HepG2 (cell line): ENCODE results near the gene NEDD4L. TPM values are rescaled to one million over a fixed set of nuclear protein-coding genes. Genes with fewer than 3 reads are reported as not detected.

Source experiments
- FOXK1 ChIP-seq: sonication (generic); formaldehyde crosslinking; IDR thresholded peaks from 2 replicates; pipeline ENCODE4 v1.4.0; 2020; ENCODE audit warnings: low read depth, missing genetic modification reagents, borderline replicate concordance
- LCORL ChIP-seq, 2 experiments: fragments of 450-650 bp in 1 of 2; sonication (generic) in 1 of 2; formaldehyde crosslinking in 1 of 2; IDR thresholded peaks; 2 replicates each; pipeline versions ENCODE4 v1.5.0 to v1.6.1; 2017 to 2020; ENCODE audit warnings: antibody characterized with exemption in 1 of 2, missing genetic modification reagents in 1 of 2
- NPAS2 ChIP-seq: sonication (generic); formaldehyde crosslinking; IDR thresholded peaks from 2 replicates; pipeline ENCODE4 v1.8.0; 2022; ENCODE audit warnings: mild to moderate bottlenecking, missing genetic modification reagents, borderline replicate concordance
- SIN3A ChIP-seq: IDR thresholded peaks from 2 replicates; pipeline ENCODE4 v1.6.1; 2011; ENCODE audit warnings: low read depth, mild to moderate bottlenecking, control low read depth, low read length, borderline replicate concordance
- ZNF501 ChIP-seq: sonication (generic); formaldehyde crosslinking; IDR thresholded peaks from 2 replicates; pipeline ENCODE4 v1.5.1; 2020; ENCODE audit warnings: mild to moderate bottlenecking, moderate library complexity, missing genetic modification reagents
- ZNF564 ChIP-seq: sonication (generic); formaldehyde crosslinking; IDR thresholded peaks from 2 replicates; pipeline ENCODE4 v1.8.1; 2023; ENCODE audit warnings: mild to moderate bottlenecking, missing genetic modification reagents
- ZNF746 ChIP-seq: sonication (generic); formaldehyde crosslinking; IDR thresholded peaks from 2 replicates; pipeline ENCODE4 v1.8.0; 2022; ENCODE audit warnings: mild to moderate bottlenecking, missing genetic modification reagents
- ZSCAN9 ChIP-seq: IDR thresholded peaks from 2 replicates; pipeline ENCODE4 v1.6.1; 2016; ENCODE audit warnings: borderline replicate concordance
- polyA plus RNA-seq, 8 experiments: library from polyadenylated mRNA; depleted of rRNA in 3 of 8; stranded (reverse) in 7 of 8; unstranded in 1 of 8; fragments of >200 nt; fragmentation: Illumina TruSeq in 4 of 8; extraction: Trizol in 4 of 8; gene quantifications; 2 replicates each; pipeline versions ENCODE4 v1.2.1 to v1.2.3, GENCODE V29; 2011 to 2016; ENCODE audit warnings: low read depth in 4 of 8, missing spikeins in 1 of 8, mixed read lengths in 1 of 8; ENCODE audit not compliant: insufficient read depth in 1 of 8
- total RNA-seq, 5 experiments: library from RNA; depleted of rRNA; stranded (reverse); fragments of >200 nt; fragmentation: Illumina TruSeq; extraction: Trizol; gene quantifications; 2 replicates each; pipeline ENCODE4 v1.2.3, GENCODE V29; 2016; ENCODE audit warnings: low read depth in 1 of 5
- TF ChIP-seq, protein P1 (sequence below), 2 experiments: fragments of 450-650 bp in 1 of 2; sonication (generic) in 1 of 2; formaldehyde crosslinking in 1 of 2; IDR thresholded peaks; 2 replicates each; pipeline versions ENCODE4 v1.6.1 to v1.8.0; 2016 to 2022; ENCODE audit warnings: antibody characterized with exemption in 1 of 2, mild to moderate bottlenecking in 1 of 2, missing genetic modification reagents in 1 of 2
- TF ChIP-seq, protein P2 (sequence below): sonication (generic); formaldehyde crosslinking; IDR thresholded peaks from 2 replicates; pipeline ENCODE4 v1.4.0; 2020; ENCODE audit warnings: missing genetic modification reagents
- TF ChIP-seq, protein P3 (sequence below): sonication (generic); formaldehyde crosslinking; IDR thresholded peaks from 2 replicates; pipeline ENCODE4 v1.4.0; 2020; ENCODE audit warnings: missing genetic modification reagents, mild to moderate bottlenecking, borderline replicate concordance
- TF ChIP-seq, protein P4 (sequence below): sonication (generic); formaldehyde crosslinking; IDR thresholded peaks from 2 replicates; pipeline ENCODE4 v1.4.0; 2020; ENCODE audit warnings: mild to moderate bottlenecking, low read depth, missing genetic modification reagents

NEDD4L gene
- total and polyA plus RNA-seq, 2 of the 13 experiments (the other 11 are each of a cell fraction or from before 2014, with no cell fraction given): 168 to 390 TPM

DNA sequence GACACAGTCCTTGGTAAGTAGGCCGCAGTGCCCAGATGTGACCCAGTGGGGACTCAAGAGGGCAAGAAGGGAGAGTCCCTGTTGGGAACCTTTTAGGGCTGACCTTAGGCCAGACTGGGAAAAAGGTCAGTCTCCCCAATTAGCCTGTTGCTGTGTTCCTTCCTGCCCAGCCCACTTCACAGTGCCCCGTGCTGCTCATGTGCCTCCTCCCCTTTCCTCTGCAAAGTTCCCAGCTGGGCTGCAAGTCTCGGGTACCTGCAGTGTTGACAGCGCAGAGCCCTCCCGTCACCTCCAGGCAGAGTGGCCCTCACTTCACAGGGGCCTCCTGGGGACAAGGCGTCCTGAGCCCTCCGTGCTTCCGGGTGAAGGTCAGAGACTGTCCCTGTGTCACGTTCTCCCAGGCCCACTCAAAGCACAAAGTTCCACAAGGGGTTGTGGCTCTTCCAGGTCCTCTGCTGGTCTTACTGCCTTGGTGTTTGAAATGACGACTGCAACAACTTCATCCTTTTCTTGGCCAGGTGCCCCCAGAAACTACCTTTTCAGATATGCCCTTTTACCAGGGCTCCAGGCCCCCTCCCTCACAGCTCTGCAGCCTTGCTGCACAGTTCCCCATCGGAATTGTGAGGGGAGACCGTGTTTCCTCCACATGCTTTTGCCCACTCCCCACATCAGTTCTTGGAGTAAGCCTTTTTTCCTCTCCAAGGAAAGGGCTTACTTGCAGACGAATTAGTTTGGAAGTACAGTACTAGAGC lies 359.1 kb downstream of the NEDD4L start (continued):
- TF ChIP-seq ZSCAN9 (CRISPR knock-in tag): peak; percentile 79; the same call in 1 of the 2 replicates
- no peak for TF ChIP-seq NPAS2 (CRISPR knock-in tag)
- peak; percentile 84 for TF ChIP-seq FOXK1 (CRISPR knock-in tag)
- TF ChIP-seq, protein P1, sequence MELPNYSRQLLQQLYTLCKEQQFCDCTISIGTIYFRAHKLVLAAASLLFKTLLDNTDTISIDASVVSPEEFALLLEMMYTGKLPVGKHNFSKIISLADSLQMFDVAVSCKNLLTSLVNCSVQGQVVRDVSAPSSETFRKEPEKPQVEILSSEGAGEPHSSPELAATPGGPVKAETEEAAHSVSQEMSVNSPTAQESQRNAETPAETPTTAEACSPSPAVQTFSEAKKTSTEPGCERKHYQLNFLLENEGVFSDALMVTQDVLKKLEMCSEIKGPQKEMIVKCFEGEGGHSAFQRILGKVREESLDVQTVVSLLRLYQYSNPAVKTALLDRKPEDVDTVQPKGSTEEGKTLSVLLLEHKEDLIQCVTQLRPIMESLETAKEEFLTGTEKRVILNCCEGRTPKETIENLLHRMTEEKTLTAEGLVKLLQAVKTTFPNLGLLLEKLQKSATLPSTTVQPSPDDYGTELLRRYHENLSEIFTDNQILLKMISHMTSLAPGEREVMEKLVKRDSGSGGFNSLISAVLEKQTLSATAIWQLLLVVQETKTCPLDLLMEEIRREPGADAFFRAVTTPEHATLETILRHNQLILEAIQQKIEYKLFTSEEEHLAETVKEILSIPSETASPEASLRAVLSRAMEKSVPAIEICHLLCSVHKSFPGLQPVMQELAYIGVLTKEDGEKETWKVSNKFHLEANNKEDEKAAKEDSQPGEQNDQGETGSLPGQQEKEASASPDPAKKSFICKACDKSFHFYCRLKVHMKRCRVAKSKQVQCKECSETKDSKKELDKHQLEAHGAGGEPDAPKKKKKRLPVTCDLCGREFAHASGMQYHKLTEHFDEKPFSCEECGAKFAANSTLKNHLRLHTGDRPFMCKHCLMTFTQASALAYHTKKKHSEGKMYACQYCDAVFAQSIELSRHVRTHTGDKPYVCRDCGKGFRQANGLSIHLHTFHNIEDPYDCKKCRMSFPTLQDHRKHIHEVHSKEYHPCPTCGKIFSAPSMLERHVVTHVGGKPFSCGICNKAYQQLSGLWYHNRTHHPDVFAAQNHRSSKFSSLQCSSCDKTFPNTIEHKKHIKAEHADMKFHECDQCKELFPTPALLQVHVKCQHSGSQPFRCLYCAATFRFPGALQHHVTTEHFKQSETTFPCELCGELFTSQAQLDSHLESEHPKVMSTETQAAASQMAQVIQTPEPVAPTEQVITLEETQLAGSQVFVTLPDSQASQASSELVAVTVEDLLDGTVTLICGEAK (IDR thresholded peaks at IDR 0.05): no peak
- TF ChIP-seq, protein P1 (CRISPR knock-in tag; IDR thresholded peaks at IDR 0.05): peak; percentile 76
- peak; percentile 59; the same call in 1 of the 2 replicates for TF ChIP-seq ZNF746 (CRISPR knock-in tag)
- 0 out of 2 replicates have a peak, but pooled peaks have one; percentile 27 for TF ChIP-seq SIN3A
- TF ChIP-seq, protein P2, sequence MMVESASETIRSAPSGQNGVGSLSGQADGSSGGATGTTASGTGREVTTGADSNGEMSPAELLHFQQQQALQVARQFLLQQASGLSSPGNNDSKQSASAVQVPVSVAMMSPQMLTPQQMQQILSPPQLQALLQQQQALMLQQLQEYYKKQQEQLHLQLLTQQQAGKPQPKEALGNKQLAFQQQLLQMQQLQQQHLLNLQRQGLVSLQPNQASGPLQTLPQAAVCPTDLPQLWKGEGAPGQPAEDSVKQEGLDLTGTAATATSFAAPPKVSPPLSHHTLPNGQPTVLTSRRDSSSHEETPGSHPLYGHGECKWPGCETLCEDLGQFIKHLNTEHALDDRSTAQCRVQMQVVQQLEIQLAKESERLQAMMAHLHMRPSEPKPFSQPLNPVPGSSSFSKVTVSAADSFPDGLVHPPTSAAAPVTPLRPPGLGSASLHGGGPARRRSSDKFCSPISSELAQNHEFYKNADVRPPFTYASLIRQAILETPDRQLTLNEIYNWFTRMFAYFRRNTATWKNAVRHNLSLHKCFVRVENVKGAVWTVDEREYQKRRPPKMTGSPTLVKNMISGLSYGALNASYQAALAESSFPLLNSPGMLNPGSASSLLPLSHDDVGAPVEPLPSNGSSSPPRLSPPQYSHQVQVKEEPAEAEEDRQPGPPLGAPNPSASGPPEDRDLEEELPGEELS (CRISPR knock-in tag): peak; percentile 93
- TF ChIP-seq, protein P3, sequence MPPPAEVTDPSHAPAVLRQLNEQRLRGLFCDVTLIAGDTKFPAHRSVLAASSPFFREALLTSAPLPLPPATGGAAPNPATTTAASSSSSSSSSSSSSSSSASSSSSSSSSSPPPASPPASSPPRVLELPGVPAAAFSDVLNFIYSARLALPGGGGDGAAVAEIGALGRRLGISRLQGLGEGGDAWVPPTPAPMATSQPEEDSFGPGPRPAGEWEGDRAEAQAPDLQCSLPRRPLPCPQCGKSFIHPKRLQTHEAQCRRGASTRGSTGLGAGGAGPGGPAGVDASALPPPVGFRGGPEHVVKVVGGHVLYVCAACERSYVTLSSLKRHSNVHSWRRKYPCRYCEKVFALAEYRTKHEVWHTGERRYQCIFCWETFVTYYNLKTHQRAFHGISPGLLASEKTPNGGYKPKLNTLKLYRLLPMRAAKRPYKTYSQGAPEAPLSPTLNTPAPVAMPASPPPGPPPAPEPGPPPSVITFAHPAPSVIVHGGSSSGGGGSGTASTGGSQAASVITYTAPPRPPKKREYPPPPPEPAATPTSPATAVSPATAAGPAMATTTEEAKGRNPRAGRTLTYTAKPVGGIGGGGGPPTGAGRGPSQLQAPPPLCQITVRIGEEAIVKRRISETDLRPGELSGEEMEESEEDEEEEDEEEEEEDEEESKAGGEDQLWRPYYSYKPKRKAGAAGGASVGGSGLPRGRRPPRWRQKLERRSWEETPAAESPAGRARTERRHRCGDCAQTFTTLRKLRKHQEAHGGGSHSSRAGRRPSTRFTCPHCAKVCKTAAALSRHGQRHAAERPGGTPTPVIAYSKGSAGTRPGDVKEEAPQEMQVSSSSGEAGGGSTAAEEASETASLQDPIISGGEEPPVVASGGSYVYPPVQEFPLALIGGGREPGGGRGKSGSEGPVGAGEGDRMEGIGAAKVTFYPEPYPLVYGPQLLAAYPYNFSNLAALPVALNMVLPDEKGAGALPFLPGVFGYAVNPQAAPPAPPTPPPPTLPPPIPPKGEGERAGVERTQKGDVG (CRISPR knock-in tag): peak; percentile 97
- TF ChIP-seq ZNF501: peak; percentile 81
- TF ChIP-seq, protein P4, sequence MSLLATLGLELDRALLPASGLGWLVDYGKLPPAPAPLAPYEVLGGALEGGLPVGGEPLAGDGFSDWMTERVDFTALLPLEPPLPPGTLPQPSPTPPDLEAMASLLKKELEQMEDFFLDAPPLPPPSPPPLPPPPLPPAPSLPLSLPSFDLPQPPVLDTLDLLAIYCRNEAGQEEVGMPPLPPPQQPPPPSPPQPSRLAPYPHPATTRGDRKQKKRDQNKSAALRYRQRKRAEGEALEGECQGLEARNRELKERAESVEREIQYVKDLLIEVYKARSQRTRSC: no peak
- TF ChIP-seq ZNF564 (CRISPR knock-in tag): 0 out of 2 replicates have a peak, but pooled peaks have one; percentile 56
- no peak for TF ChIP-seq LCORL (IDR thresholded peaks at IDR 0.05)
- peak; percentile 86; the same call in 1 of the 2 replicates for TF ChIP-seq LCORL (CRISPR knock-in tag; IDR thresholded peaks at IDR 0.05)
